ENCODE measurements around the gene LAMA1.
"Not testable (repeated sequence)": the region's sequence is repeated elsewhere in the genome, so short reads cannot be mapped to it uniquely, and the experiment has no call there.

The LAMA1 gene

GRCh38 chr18:7117390-7118355 lies at the start of gene LAMA1:
LAMA1 (minus strand) TSS chr18:7117797; CDS start chr18:7117720, 77 bp downstream.
- DNase-seq (ENCODE audit: low read depth) = no peak

- no peak for DNase-seq (ENCODE audit: low read depth)
These were observed 48.3 kb upstream of the LAMA1 start for GRCh38 chr18:7165846-7166393.

GRCh38 chr18:7164323-7165004 lies 46.9 kb upstream of the LAMA1 start:
- DNase-seq (ENCODE audit: low read depth) = no peak

- no peak for DNase-seq (ENCODE audit: low read depth)
These were observed 40.6 kb upstream of the LAMA1 start for GRCh38 chr18:7158216-7158615.

- no peak for DNase-seq (ENCODE audit: low read depth)
These were observed 40.2 kb upstream of the LAMA1 start for GRCh38 chr18:7157760-7158159.

GRCh38 chr18:7155887-7156286 lies 38.3 kb upstream of the LAMA1 start:
- no peak for DNase-seq (ENCODE audit: low read depth)

GRCh38 chr18:7155092-7155491 lies 37.5 kb upstream of the LAMA1 start:
- no peak for DNase-seq (ENCODE audit: low read depth)

- DNase-seq (ENCODE audit: low read depth) = no peak
These were observed 34.8 kb upstream of the LAMA1 start for GRCh38 chr18:7152440-7152839.

GRCh38 chr18:7147399-7147798 lies 29.8 kb upstream of the LAMA1 start:
- DNase-seq (ENCODE audit: low read depth) = no peak

GRCh38 chr18:7146067-7146466 lies 28.5 kb upstream of the LAMA1 start:
- no peak for DNase-seq (ENCODE audit: low read depth)

GRCh38 chr18:7144921-7145320 lies 27.3 kb upstream of the LAMA1 start:
- not testable (repeated sequence) for DNase-seq (ENCODE audit: low read depth)

- DNase-seq (ENCODE audit: low read depth) = no peak
These were observed 23.7 kb upstream of the LAMA1 start for GRCh38 chr18:7141287-7141686.

- DNase-seq (ENCODE audit: low read depth) = no peak
These were observed 21.8 kb upstream of the LAMA1 start for GRCh38 chr18:7139409-7139808.

- no peak for DNase-seq (ENCODE audit: low read depth)
These were observed 15.6 kb upstream of the LAMA1 start for GRCh38 chr18:7133181-7133580.

GRCh38 chr18:7132356-7133150 lies 15.0 kb upstream of the LAMA1 start:
- no peak for DNase-seq (ENCODE audit: low read depth)

- no peak for DNase-seq (ENCODE audit: low read depth)
These were observed 4.8 kb upstream of the LAMA1 start for GRCh38 chr18:7122376-7122775.

- no peak for DNase-seq (ENCODE audit: low read depth)
These were observed 706 bp downstream of the LAMA1 start for GRCh38 chr18:7116792-7117389.

GRCh38 chr18:7116001-7116730 lies 1.4 kb downstream of the LAMA1 start:
- DNase-seq (ENCODE audit: low read depth) = no peak

GRCh38 chr18:7112936-7113335 lies 4.7 kb downstream of the LAMA1 start:
- DNase-seq (ENCODE audit: low read depth) = no peak

GRCh38 chr18:7111134-7111533 lies 6.5 kb downstream of the LAMA1 start:
- no peak for DNase-seq (ENCODE audit: low read depth)

GRCh38 chr18:7105943-7106342 lies 11.7 kb downstream of the LAMA1 start:
- DNase-seq (ENCODE audit: low read depth) = no peak

All from stimulated activated CD8-positive, alpha-beta memory T cell treated with anti-CD3 and anti-CD28 coated beads, Interleukin-12 subunit alpha, Interleukin-12 subunit beta, amount 100 ng/mL, for 1 hour (primary cell).